ENCODE results near the gene CACNB4. TPM values are rescaled to one million over a fixed set of nuclear protein-coding genes. Genes with fewer than 3 reads are reported as not detected.

CACNB4 gene
- total RNA-seq, 1 experiment from 2014 or later, result 0.17 TPM

- no peak for DNase-seq (ENCODE audit: low read depth)
Observed at GRCh38 chr2:151786483-151786882, 312.4 kb downstream of the CACNB4 start.

DNA sequence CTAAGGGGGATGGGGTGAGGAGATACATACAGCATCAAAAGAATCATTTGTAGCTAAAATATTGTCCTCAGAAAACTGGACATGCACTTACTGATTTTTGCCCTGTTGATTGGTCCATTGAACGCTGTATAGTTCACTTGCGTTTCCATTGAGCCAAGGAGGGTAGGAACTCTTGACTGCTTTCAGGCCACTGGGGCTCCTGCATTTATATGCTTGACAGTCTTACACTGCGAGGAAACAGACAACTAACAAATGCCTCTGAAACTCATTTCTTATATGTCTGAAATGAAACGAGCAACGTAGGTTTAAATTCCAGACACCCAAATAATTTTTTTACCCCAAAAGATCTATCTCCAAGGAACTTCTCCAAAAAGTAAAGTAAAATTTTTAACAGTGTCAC is 312.8 kb downstream of the CACNB4 start:
- no peak for DNase-seq (ENCODE audit: low read depth)

GRCh38 chr2:151783133-151783520 is 315.7 kb downstream of the CACNB4 start:
- DNase-seq (ENCODE audit: low read depth), result no peak

Other genes starting within 250 kb of the CACNB4 start
- gene STAM2, start 76.7 kb upstream of the CACNB4 start, total RNA-seq (2014; rRNA removed; shearing (Covaris generic)), result 27.7 and 83.7 TPM in 2 replicates
- gene FMNL2, start 236.1 kb upstream of the CACNB4 start, total RNA-seq (2014; rRNA removed; shearing (Covaris generic)), result 26.9 and 29.0 TPM in 2 replicates